SJSA1 (cell line): Measurements from ENCODE around the gene MRPL44. TPM values are rescaled to one million over a fixed set of nuclear protein-coding genes. Genes with fewer than 3 reads are reported as not detected.

Source experiments
- DNase-seq, 2 experiments: peaks; one replicate each; pipeline ENCODE4 v3.0.0-alpha.2; 2015 to 2020; ENCODE audit warnings: low spot score in 2 of 2, low read depth in 1 of 2
- H3K27ac ChIP-seq: fragments of 250-450 bp; sonication (Bioruptor Pico); 2 replicates; pipeline ENCODE4 v1.5.1; 2020; ENCODE audit warnings: mild to moderate bottlenecking, moderate library complexity
- H3K27me3 ChIP-seq: fragments of 250-450 bp; sonication (Bioruptor Pico); replicated peaks from 2 replicates; pipeline ENCODE4 v1.5.1; 2020; ENCODE audit warnings: mild to moderate bottlenecking, moderate library complexity
- H3K36me3 ChIP-seq: fragments of 250-450 bp; sonication (Bioruptor Pico); 2 replicates; pipeline ENCODE4 v1.5.1; 2020; ENCODE audit warnings: mild to moderate bottlenecking
- H3K4me1 ChIP-seq: fragments of 250-450 bp; sonication (Bioruptor Pico); replicated peaks from 2 replicates; pipeline ENCODE4 v1.6.1; 2021; ENCODE audit warnings: mild to moderate bottlenecking
- H3K4me3 ChIP-seq: fragments of 250-450 bp; sonication (Bioruptor Pico); 2 replicates; pipeline ENCODE4 v1.5.1; 2020; ENCODE audit warnings: mild to moderate bottlenecking
- H3K9me3 ChIP-seq: fragments of 250-450 bp; sonication (Bioruptor Pico); replicated peaks from 2 replicates; pipeline ENCODE4 v1.5.1; 2020; ENCODE audit warnings: mild to moderate bottlenecking
- total RNA-seq: library from RNA; depleted of rRNA; stranded (reverse); fragments of >200 nt; shearing (Covaris generic); gene quantifications from 2 replicates; pipeline ENCODE4 v1.2.3, GENCODE V29; 2014; rRNA removed

The MRPL44 gene
- total RNA-seq, result 47.2 and 55.6 TPM in 2 replicates

- Histone ChIP-seq H3K9me3 (no peaks in the 10 kb centered on the region), H3K4me3 (peak within 1 kb of the TSS; percentile 82), H3K27ac (peak within 1 kb of the TSS; percentile 58), H3K27me3 (no peaks in the 10 kb centered on the region), H3K4me1 (0 out of 2 replicates have a peak, but pooled peaks cover 11% of the 10 kb centered on the region), H3K36me3 (peaks cover 34% of the 10 kb centered on the region)
- peak; percentile 95 to 96 for DNase-seq
Measured at GRCh38 chr2:223957092-223957851, at the start of gene MRPL44. MRPL44 (plus strand) TSS chr2:223957463; CDS start chr2:223957473, 10 bp downstream.

- H3K4me1 ChIP-seq, result no peaks in the 10 kb centered on the region
- H3K9me3 ChIP-seq, result no peaks in the 10 kb centered on the region
- H3K27ac ChIP-seq, result no peak overlapping the region
- DNase-seq, result no peak
- H3K4me3 ChIP-seq, result no peak overlapping the region
- H3K27me3 ChIP-seq, result no peaks in the 10 kb centered on the region
- H3K36me3 ChIP-seq, result peaks cover 73% of the 10 kb centered on the region
Measured at GRCh38 chr2:223908304-223908998, 48.8 kb upstream of the MRPL44 start.

DNA sequence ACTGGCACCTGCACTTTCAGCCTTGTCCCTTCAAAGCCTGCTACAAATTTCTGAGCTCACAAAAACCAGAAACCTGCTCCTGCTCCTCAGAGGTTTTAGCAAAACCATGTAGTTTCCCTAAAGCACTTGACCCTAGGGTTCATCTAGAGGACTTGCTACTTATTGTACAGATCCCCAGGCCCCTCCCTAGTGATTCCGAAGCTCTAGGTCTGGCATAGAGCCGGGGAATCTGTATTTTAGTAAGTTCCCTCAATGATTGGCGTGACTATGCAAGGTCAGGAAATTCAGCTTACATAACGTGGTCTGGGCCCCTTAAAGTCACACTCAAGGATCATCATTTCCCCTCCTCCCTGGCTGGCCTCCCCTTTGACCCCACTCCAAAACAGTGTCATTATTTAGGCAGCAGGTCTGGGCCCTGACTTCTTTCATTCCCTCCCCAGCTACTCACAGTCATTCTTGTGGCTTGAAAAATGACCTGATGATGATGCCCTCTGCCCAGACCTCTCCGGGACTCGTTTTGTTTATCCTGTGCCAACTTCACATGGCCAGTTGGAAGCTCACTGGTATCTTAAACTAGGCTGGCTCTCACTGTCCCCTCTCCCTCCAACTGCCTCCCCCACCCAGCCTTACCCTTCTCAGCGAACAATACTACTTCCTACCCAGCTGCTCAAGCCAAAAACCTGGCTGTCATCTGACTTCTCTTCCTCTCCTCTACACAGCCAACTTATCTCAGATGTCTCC, 48.1 kb upstream of the MRPL44 start:
- Histone ChIP-seq H3K27ac (no peak overlapping the region), H3K9me3 (no peaks in the 10 kb centered on the region), H3K27me3 (no peaks in the 10 kb centered on the region), H3K4me3 (no peak overlapping the region), H3K4me1 (no peaks in the 10 kb centered on the region), H3K36me3 (peaks cover 71% of the 10 kb centered on the region)
- no peak for DNase-seq

GRCh38 chr2:223914324-223914723, 42.9 kb upstream of the MRPL44 start:
- peaks cover 6% of the 10 kb centered on the region for H3K4me1 ChIP-seq
- no peak overlapping the region for H3K4me3 ChIP-seq
- DNase-seq, result no peak
- H3K27me3 ChIP-seq, result no peaks in the 10 kb centered on the region
- H3K27ac ChIP-seq, result no peak overlapping the region
- peaks cover 80% of the 10 kb centered on the region for H3K36me3 ChIP-seq
- no peaks in the 10 kb centered on the region for H3K9me3 ChIP-seq

- H3K4me1 ChIP-seq, result peaks cover 12% of the 10 kb centered on the region
- H3K27ac ChIP-seq, result no peak overlapping the region
- peaks cover 80% of the 10 kb centered on the region for H3K36me3 ChIP-seq
- no peak for DNase-seq
- no peaks in the 10 kb centered on the region for H3K9me3 ChIP-seq
- H3K27me3 ChIP-seq, result no peaks in the 10 kb centered on the region
- no peak overlapping the region for H3K4me3 ChIP-seq
Measured at GRCh38 chr2:223915071-223915470, 42.2 kb upstream of the MRPL44 start.

- Histone ChIP-seq H3K27ac (no peak overlapping the region), H3K4me3 (no peak overlapping the region), H3K4me1 (peaks cover 12% of the 10 kb centered on the region), H3K36me3 (peaks cover 83% of the 10 kb centered on the region), H3K27me3 (no peaks in the 10 kb centered on the region), H3K9me3 (no peaks in the 10 kb centered on the region)
- DNase-seq, result no peak
Measured at GRCh38 chr2:223916181-223916920, 40.9 kb upstream of the MRPL44 start.

GRCh38 chr2:223918671-223919134, 38.6 kb upstream of the MRPL44 start:
- peaks cover 80% of the 10 kb centered on the region for H3K36me3 ChIP-seq
- DNase-seq, result no peak
- no peak overlapping the region for H3K27ac ChIP-seq
- no peak overlapping the region for H3K4me3 ChIP-seq
- no peaks in the 10 kb centered on the region for H3K9me3 ChIP-seq
- H3K27me3 ChIP-seq, result no peaks in the 10 kb centered on the region
- H3K4me1 ChIP-seq, result peaks cover 25% of the 10 kb centered on the region

DNA sequence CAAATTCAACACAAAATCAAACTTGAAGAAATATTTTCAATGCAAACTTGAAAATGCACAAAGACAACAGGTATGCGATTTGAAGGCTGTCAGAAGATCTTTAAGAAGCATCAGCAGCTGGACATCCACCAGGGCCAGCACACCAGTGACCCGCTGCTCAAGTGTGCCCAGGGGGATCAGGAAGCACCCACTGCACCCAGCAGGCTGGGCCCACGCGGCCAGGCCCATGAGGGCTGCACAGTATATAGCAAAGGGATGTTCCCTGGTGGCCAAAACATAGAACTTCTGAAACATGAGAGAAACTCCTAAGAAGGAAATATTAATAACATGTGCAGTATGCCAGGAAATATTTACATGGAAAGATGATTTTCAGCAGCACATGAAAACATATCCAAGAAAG, 37.2 kb upstream of the MRPL44 start:
- H3K27me3 ChIP-seq, result no peaks in the 10 kb centered on the region
- DNase-seq, result no peak
- H3K36me3 ChIP-seq, result peaks cover 79% of the 10 kb centered on the region
- H3K9me3 ChIP-seq, result no peaks in the 10 kb centered on the region
- no peak overlapping the region for H3K27ac ChIP-seq
- peaks cover 31% of the 10 kb centered on the region for H3K4me1 ChIP-seq
- no peak overlapping the region for H3K4me3 ChIP-seq

DNA sequence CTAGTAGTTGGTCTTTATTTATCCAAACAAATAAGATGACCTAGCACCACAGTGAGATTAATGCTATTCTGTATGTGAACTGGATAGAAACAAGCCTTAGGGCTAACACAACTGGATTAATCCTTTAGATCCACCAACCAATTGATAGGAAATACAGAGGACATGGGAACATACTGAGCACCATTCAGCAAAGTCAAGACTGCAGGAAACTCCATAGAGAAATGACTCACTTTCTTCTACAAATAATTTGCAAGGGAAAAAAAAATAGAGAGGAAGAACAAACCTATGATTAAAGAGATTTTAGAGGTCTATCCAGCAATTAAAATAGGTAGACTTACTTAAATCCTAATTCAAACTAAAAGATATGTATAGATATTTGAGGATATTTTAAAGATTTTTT, 36.1 kb upstream of the MRPL44 start:
- no peaks in the 10 kb centered on the region for H3K27me3 ChIP-seq
- no peaks in the 10 kb centered on the region for H3K9me3 ChIP-seq
- no peak for DNase-seq
- H3K4me3 ChIP-seq, result no peak overlapping the region
- peaks cover 31% of the 10 kb centered on the region for H3K4me1 ChIP-seq
- peaks cover 79% of the 10 kb centered on the region for H3K36me3 ChIP-seq
- H3K27ac ChIP-seq, result no peak overlapping the region

DNA sequence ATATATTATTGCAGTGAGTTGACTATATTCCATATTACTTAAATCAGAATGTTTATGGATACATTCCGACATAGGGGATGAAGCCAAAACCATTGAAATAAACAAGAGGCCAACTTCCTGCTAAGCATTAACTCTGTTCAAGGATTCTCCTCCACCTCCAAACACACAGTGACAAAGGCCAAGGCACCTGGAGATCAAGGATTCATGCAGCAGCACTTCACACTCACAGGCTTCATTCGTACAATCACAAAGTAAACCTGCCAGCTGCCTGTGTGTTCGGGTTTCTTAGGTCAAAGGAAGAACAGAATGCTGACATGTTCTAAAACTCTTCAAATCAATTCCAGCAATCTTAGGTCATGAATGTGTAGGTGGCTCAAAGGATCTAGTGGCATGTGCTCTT, 35.0 kb upstream of the MRPL44 start:
- peaks cover 8% of the 10 kb centered on the region for H3K9me3 ChIP-seq
- no peaks in the 10 kb centered on the region for H3K27me3 ChIP-seq
- no peak overlapping the region for H3K27ac ChIP-seq
- no peak overlapping the region for H3K4me3 ChIP-seq
- H3K36me3 ChIP-seq, result peaks cover 79% of the 10 kb centered on the region
- no peak for DNase-seq
- peaks cover 31% of the 10 kb centered on the region for H3K4me1 ChIP-seq

- DNase-seq, result no peak
- peaks cover 10% of the 10 kb centered on the region for H3K9me3 ChIP-seq
- H3K27ac ChIP-seq, result no peak overlapping the region
- H3K27me3 ChIP-seq, result no peaks in the 10 kb centered on the region
- H3K36me3 ChIP-seq, result peaks cover 70% of the 10 kb centered on the region
- H3K4me1 ChIP-seq, result peaks cover 29% of the 10 kb centered on the region
- H3K4me3 ChIP-seq, result no peak overlapping the region
Measured at GRCh38 chr2:223923976-223924375, 33.3 kb upstream of the MRPL44 start.

- no peak overlapping the region for H3K27ac ChIP-seq
- peaks cover 10% of the 10 kb centered on the region for H3K9me3 ChIP-seq
- H3K27me3 ChIP-seq, result no peaks in the 10 kb centered on the region
- no peak for DNase-seq
- H3K36me3 ChIP-seq, result peaks cover 67% of the 10 kb centered on the region
- peaks cover 23% of the 10 kb centered on the region for H3K4me1 ChIP-seq
- no peak overlapping the region for H3K4me3 ChIP-seq
Measured at GRCh38 chr2:223925106-223925505, 32.2 kb upstream of the MRPL44 start.
